AG08395 (cell line): ENCODE measurements around the gene EHD2.
"Not testable (repeated sequence)": the region's sequence is repeated elsewhere in the genome, so short reads cannot be mapped to it uniquely, and the experiment has no call there.

ENCODE experiments used
- DNase-seq: peaks from one replicate; pipeline ENCODE4 v3.0.0; 2012; ENCODE audit warnings: mixed read lengths, low spot score

Gene EHD2

GRCh38 chr19:47691782-47692181 is 21.4 kb upstream of the EHD2 start:
- DNase-seq = no peak

- no peak for DNase-seq
Measured at GRCh38 chr19:47693489-47693888, 19.7 kb upstream of the EHD2 start.

DNA sequence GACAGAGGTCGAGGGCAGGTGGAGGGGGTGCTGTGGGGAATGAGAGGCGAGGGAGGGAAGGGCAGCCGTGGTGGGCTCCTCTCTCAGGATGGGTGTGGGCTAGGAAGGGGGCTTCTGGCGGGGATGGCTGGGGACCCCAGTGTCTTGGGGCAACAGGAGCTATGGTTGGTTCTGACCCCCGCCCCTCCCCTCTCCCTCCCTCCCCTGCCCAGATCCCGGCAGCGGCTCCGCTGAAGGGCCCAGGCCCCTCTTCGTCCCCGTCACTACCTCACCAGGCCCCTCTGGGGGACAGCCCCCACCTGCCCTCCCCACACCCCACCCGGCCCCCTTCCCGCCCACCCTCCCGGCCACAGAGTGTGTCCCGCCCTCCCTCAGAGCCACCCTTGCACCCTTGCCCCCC is 19.3 kb upstream of the EHD2 start:
- no peak for DNase-seq

DNA sequence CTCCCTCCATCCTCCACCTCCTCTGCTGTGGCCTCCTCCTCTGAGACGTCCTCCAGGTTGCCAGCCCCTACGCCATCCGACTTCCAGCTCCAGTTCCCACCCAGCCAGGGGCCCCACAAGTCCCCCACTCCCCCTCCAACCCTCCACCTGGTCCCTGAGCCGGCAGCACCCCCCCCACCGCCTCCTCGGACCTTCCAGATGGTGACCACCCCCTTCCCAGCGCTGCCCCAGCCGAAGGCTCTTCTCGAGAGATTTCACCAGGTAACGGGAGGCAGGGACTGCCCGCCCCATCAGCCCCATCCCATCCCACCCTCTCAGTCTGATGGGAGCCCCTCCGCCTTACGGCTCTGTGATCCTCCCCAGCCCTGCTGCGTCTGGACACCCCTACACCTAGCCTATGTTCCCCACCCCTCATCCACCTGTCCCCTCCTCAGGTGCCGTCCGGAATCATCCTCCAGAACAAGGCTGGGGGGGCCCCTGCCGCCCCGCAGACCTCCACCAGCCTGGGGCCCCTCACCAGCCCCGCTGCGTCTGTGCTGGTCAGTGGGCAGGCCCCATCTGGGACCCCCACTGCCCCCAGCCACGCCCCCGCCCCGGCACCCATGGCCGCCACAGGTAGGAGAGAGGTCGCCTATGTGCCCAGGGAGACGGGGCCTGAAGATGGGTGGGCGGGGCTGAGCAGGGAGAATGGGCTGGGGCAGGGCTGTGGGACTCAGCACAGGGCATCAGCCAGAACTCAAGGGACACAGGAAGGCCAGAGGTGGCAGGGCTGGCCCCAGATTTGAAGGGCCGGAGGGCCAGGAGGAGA is 18.6 kb upstream of the EHD2 start:
- DNase-seq = no peak

DNA sequence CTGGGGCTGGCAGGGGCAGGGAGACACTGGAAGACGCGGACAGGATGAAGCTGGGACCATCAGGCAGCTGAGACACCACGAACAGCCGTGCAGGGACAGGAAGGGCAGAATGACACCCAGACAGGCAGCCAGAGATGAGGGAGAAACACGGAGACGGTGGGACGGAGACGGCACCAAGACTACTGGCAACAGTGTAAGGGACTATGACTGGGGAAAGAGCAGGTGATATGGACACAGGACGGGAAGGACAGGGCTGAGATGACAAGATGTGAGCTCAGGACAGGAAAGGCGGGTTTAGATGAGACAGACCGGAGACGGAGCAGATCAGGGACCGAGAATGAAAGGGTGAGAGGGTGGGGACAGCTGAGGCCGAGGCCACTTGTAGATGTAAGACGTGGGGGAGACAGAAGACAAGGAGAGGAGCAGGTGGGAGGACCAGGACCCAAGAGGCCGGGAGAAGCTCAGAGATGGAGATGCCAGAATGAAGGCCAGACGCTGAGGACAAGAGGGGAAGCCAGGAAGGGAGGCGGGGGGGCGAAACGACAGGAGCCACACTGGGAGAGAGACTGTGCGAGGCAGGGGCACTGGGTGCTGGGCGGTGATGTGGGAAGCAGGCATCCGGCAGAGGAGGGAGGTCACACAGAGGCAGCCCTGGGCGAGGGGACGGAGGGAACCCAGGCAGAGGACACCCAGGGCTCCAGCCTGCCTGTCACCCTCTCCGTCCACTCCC is 17.5 kb upstream of the EHD2 start:
- DNase-seq = no peak

DNA sequence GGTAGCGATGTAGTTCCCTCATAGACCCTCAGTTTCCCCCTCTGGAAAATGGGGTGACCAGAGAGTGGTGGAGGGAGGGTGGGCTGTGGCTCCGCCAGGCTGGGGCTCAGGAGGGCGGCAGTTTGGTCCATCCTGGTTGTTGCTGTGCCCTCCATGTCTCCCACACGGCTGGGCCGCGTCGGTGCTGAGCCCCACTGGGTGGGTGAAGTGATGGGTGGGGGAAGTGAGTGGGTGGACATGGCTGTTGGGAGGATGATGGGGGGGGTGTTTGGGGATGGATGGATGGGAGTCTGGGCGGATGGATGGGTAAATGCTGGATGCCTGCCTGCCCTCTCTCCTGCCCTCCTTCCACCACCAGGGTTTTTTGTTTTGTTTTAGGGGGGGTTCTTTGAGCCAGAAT is 16.6 kb upstream of the EHD2 start:
- DNase-seq = no peak

DNA sequence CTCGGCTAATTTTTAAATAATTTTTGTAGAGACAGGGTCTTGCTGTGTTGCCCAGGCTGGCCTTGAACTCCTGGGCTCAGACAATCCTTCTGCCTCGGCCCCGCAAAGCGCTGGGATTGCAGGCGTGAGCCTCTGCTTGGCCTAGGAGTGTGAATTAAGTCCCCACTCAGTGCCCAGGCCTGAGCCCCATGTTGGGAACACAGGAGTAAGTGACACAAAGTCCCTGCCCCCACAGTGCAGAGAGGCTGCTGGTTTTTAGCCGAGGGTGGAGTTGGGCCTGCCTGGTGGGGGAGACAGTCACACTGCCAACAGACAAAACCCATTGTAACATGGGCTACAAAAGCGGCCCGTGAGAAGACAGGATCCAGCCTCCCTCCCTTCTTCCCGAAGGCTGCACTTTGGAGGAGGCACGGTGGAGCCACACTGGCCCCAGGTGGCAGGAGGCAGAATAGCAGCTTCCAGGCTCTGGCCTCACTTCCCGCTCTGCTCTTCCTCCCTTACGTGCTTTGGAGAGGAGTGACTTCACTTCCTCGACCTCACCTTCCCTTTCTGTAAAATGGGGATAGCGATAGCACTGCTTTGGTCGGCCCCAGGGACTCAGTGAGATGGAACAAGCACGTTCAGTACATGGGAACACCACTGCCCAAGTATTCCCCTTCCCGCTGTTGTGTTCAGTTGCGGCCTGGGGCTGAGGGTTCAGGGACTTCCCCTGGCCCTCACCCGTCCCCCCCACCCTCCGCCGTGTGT is 15.2 kb upstream of the EHD2 start:
- peak; percentile 91 for DNase-seq

DNA sequence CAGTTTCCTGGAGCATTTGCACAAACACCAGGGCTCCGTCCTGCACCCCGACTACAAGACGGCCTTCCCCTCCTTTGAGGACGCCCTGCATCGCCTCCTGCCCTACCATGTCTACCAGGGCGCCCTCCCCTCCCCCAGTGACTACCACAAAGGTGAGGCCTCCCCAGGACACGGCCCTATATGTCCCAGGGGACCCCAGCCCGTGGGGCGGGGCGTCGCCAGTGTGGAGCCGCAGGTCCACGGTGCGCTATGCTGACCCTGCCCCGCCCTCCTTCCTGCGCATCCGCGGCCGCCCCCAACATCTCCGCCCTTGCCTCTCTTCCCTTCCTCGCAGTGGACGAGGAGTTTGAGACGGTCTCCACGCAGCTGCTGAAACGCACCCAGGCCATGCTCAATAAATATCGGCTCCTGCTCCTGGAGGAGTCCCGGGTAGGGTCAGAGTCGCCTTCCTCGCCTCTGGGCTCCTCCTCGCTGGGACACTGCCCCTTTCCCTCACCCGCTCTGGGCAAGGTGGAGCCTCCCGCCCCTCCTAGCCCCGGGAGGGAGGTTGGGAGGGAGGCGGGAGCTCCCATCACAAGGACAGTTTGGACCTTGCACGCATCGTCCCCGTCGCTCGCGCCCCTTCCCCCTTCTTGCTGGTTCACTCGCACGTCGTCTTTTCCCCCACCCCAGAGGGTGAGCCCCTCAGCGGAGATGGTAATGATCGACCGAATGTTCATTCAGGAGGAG is 14.4 kb upstream of the EHD2 start:
- no peak for DNase-seq

DNA sequence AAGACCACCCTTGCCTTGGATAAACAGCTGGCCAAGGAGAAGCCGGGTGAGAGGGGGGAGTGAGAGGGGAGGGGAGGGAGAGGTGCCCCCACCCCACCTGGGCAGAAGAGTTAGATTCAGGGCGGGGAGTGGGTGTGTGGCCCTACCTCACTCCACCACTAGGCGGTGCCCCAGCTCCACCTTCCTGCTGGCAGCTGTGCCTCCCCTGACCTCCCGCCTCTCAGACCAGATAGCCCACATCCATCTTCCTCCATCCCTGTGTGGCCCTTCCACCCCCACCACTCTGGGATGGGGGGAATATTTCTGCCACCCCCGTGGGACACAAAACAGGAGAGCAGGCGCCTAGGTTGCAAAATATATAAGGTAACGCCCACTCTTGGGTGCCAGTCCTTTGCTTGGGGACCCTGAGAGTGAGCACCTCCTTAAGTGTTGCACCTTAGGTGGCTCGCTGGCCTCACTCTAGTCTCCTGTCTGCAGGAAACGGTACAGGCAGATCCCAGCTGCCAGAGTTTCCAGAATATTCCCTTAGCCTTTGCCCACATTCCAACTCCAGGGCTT is 13.8 kb upstream of the EHD2 start:
- DNase-seq = peak; percentile 68

GRCh38 chr19:47700934-47701716 is 12.1 kb upstream of the EHD2 start:
- no peak for DNase-seq

DNA sequence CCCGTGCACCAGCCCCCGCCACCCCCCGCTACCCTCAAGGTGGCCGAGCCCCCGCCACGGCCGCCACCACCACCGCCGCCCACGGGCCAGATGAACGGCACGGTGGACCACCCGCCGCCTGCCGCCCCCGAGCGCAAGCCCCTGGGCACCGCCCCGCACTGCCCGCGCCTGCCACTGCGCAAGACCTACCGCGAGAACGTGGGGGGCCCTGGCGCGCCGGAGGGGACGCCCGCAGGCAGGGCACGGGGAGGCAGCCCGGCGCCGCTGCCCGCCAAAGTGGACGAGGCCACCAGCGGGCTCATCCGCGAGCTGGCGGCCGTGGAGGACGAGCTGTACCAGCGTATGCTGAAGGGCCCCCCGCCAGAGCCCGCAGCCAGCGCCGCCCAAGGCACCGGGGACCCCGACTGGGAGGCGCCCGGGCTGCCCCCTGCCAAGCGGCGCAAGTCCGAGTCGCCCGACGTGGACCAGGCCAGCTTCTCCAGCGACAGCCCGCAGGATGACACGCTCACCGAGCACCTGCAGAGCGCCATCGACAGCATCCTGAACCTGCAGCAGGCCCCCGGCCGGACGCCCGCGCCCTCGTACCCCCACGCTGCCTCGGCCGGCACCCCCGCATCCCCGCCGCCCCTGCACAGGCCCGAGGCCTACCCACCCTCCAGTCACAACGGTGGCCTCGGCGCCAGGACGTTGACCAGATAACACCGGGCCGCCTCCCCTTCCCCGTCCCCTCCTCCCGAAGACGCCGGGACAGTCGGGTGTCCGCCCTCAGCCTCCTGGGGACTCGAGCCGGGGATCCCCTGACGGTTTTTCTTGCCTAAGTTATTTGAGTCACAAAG is 11.3 kb upstream of the EHD2 start:
- no peak for DNase-seq

- DNase-seq = no peak
Measured at GRCh38 chr19:47702671-47703070, 10.6 kb upstream of the EHD2 start.

DNA sequence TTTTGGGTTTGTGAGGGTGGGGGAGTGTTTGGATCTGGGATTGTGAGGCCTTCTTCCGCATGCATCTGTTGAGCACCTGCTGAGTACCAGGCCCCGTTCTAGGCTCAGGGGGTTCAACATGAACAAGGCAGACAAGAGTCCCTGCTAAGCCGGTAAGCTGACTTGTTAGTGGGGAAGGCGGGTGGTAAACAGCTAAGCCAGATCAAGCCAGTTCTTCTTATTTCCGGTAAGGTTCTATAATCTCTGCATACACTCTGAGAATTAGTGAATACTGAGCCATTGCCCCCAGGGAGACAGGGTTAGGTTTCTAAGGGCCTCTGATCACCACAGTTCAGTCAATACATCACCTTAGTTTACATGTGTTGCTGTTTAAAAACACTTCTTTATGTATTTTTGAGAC is 9.9 kb upstream of the EHD2 start:
- DNase-seq = no peak

- no peak for DNase-seq
Measured at GRCh38 chr19:47704024-47704423, 9.2 kb upstream of the EHD2 start.

- DNase-seq = no peak
Measured at GRCh38 chr19:47704656-47705055, 8.6 kb upstream of the EHD2 start.

DNA sequence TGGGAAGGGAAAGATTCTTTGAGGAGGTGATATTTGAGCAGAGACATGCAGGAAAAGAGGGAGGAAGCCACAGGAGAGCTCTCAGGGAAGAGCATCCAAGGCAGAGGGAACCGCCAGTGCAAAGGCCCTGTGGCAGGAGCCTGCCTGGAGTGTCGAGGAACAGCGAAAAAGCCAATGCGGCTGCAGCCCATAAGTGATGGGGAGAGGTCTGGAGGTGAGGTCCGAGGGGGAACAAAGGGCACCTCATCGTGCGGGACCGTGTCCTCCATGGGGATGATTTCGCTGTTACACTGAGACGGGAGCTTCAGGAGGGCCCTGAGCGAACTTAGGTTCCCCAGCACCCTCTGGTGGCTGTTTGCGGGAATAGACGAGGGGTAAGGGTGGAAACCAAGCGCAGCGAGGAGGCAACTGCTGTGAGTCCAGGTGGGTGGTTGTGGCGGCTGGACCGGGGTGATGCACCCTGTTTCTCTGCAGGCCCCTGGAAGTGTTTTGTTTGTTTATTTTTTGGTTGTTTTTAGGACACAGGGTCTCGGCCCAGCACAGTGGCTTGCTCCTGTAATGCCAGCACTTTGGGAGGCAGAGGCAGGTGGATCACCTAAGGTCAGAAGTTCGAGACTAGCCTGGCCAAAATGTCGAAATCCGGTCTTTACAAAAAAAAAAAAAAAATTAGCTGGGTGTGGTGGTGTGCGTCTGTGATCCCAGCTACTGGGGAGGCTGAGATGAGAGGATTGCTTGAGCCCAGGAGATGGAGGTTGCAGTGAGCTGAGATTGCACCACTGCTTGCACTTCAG is 5.9 kb upstream of the EHD2 start:
- peak; percentile 75 for DNase-seq

- no peak for DNase-seq
Measured at GRCh38 chr19:47711652-47712242, 1.5 kb upstream of the EHD2 start.

GRCh38 chr19:47714339-47714738 is 1.1 kb downstream of the EHD2 start:
- no peak for DNase-seq

DNA sequence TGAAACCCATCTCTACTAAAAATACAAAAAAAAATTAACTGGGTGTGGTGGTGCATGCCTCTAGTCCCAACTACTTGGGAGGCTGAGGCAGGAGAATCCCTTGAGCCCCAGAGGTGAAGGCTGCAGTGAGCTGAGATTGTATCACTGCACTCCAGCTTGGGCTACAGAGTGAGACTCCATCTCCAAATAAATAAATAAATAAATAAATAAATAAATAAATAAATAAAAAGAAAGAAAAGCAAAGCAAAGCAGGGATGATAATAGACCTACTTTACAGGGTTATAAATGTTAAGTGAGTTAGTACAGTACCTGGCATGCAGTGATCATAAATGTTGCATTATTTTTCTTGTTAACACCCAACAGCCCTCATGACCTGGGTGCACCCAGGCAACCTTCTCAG is 1.6 kb downstream of the EHD2 start:
- DNase-seq = not testable (repeated sequence)
